ENCODE measurements around the gene NDST1.

DNA sequence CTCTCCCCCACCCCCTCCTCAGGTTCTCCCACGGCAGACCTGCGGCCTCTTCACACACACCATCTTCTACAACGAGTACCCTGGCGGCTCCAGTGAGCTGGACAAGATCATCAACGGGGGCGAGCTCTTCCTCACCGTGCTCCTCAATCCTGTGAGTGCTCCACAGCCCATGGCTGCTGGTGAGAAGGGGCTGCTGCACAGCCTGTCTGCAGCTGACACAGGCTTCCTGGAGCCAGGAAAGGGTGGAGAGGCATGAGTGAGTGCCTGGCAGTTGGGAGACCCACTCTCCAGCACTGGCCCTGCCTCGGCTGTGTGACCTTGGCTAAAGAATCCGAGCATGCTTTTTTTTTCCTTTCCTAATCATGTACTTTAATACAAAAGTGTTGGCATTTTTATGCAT, 31.3 kb downstream of the NDST1 start:
- TF ChIP-seq, protein P1, sequence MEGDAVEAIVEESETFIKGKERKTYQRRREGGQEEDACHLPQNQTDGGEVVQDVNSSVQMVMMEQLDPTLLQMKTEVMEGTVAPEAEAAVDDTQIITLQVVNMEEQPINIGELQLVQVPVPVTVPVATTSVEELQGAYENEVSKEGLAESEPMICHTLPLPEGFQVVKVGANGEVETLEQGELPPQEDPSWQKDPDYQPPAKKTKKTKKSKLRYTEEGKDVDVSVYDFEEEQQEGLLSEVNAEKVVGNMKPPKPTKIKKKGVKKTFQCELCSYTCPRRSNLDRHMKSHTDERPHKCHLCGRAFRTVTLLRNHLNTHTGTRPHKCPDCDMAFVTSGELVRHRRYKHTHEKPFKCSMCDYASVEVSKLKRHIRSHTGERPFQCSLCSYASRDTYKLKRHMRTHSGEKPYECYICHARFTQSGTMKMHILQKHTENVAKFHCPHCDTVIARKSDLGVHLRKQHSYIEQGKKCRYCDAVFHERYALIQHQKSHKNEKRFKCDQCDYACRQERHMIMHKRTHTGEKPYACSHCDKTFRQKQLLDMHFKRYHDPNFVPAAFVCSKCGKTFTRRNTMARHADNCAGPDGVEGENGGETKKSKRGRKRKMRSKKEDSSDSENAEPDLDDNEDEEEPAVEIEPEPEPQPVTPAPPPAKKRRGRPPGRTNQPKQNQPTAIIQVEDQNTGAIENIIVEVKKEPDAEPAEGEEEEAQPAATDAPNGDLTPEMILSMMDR (conservative IDR thresholded peaks at IDR 0.05; ENCODE audit: low read depth, low read length), result no peak
- no peak for TF ChIP-seq EZH2phosphoT487 (IDR thresholded peaks at IDR 0.05; ENCODE audit: borderline replicate concordance, low read length)
- no peak for TF ChIP-seq EZH2 (IDR thresholded peaks at IDR 0.05; ENCODE audit: low read length, unreplicated experiment)
